Transverse colon (tissue), 4 donors: ENCODE measurements around the gene SMIM21. TPM values are rescaled to one million over a fixed set of nuclear protein-coding genes. Genes with fewer than 3 reads are reported as not detected.

Experiments used
- DNase-seq: peaks from one replicate; pipeline ENCODE4 v3.0.0-alpha.2; 2019
- H3K27ac ChIP-seq, 4 donors: fragments of 200-600 bp; sonication (generic); 2 replicates each; pipeline ENCODE4 v1.5.1; 2016 to 2018; ENCODE audit warnings: inconsistent platforms in 4 of 4
- H3K27me3 ChIP-seq: fragments of 200-600 bp; sonication (generic); 2 replicates; pipeline ENCODE4 v1.5.1; 2017; ENCODE audit warnings: inconsistent platforms
- H3K36me3 ChIP-seq, 4 donors: fragments of 200-600 bp; sonication (generic); 2 replicates each; pipeline ENCODE4 v1.5.1; 2017 to 2019; ENCODE audit warnings: inconsistent platforms in 4 of 4
- H3K4me1 ChIP-seq, 4 donors: fragments of 200-600 bp; sonication (generic); 2 replicates each; pipeline ENCODE4 v1.5.1; 2017 to 2020; ENCODE audit warnings: inconsistent platforms in 4 of 4
- H3K4me3 ChIP-seq, 4 donors: fragments of 200-600 bp; sonication (generic); 1 replicate in 1 of 4; 2 replicates in 3 of 4; pipeline versions ENCODE4 v1.5.1 to v1.6.1; 2017 to 2019; ENCODE audit warnings: inconsistent platforms in 4 of 4
- H3K9me3 ChIP-seq, 2 donors: fragments of 200-600 bp; sonication (generic); 2 replicates each; pipeline ENCODE4 v1.5.1; 2017 to 2019; ENCODE audit warnings: inconsistent platforms in 2 of 2
- CTCF ChIP-seq, 5 experiments: fragments of 200-600 bp in 3 of 5; fragments of 450-650 bp in 2 of 5; sonication (generic) in 3 of 5; IDR thresholded peaks; 1 replicate in 2 of 5; 2 replicates in 3 of 5; pipeline ENCODE4 v1.5.1; 2016 to 2017; ENCODE audit warnings: antibody characterized with exemption in 5 of 5, inconsistent platforms in 3 of 5, mild to moderate bottlenecking in 2 of 5, moderate library complexity in 1 of 5
- EP300 ChIP-seq: sonication (generic); formaldehyde crosslinking; IDR thresholded peaks from one replicate; pipeline ENCODE4 v1.6.1; 2017; ENCODE audit warnings: antibody characterized with exemption, low read depth
- POLR2A ChIP-seq: fragments of 450-650 bp; IDR thresholded peaks from one replicate; pipeline ENCODE4 v1.6.1; 2016; ENCODE audit warnings: antibody characterized with exemption, mild to moderate bottlenecking, moderate library complexity
- POLR2AphosphoS5 ChIP-seq, 3 donors: sonication (generic); formaldehyde crosslinking; IDR thresholded peaks; one replicate each; pipeline ENCODE4 v1.6.1; 2016; ENCODE audit warnings: antibody characterized with exemption in 3 of 3
- WGBS, 2 donors: methylation state at CpG; one replicate each; pipeline ENCODE4 v1.1.5; 2018; ENCODE audit warnings: low coverage in 1 of 2; 5-methylcytosine and 5-hydroxymethylcytosine counted together
- in situ Hi-C, 4 donors: fragments of 200-750 bp; cut with MboI; loops; one replicate each; pipeline versions ENCODE4 v1.15.0 to v1.15.1; 2017; ENCODE audit warnings: low sequenced_read_pairs in 3 of 4, low pct_ligation_motif_present in 1 of 4, low pct_unique_long_range_greater_than_20kb in 1 of 4
- intact Hi-C: fragments of 100-400 bp; cut with DNase I; formaldehyde crosslinking; loops from one replicate; pipeline ENCODE4 v1.15.1; 2023; ENCODE audit warnings: low total_unique reads
- total RNA-seq, 4 donors: library from RNA; depleted of rRNA; stranded (reverse); fragments of >200 nt; gene quantifications; one replicate each; pipeline ENCODE4 v1.1.0, GENCODE V29; 2016

The SMIM21 gene
- total RNA-seq, 4 donors from 2014 or later, result not detected

DNA sequence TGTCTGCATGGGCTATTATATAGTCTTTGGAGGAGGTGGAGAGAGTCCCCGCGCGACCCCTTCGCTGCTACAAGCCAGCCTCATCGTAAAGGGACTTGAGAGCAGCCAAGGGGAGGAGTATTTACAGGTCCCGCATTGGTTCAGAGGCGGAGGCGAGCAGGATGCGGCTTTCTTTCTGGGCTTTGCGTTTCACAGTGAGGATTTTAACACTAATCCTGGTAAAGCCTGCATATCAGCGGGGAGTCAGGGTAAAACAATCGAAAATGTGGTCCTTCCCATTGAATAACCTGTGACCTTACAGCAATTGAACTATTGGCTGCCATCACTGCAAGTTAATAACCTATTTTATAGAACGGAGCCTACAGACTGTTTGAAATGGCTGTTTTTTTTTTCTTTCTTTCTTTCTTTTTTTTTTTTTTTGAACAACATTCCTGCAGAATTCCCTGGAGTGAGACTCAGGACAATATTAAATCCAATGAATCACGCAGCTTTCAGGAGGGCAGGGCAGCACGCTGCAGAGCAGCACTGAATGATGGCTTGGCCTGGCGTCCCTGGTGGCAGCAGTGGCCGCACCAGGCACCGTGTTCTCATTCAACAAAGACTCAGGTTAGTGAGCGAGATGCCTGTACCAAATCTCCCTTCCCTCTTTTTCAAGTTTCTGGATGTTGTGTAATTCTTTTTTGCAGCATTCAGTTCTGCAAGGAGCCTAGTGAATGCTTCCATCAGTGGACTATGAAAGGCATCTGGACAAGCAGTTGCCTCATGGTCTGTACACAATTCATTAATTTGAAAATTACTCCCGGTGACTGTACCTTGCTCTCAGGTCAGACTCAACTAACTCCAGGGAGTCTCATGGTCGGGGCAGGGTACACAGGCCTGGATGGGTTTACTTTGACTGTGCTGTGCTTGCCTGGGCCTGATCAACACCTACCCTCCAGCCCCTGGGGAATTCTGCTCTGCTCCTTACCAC, 19.8 kb downstream of the SMIM21 start:
- peaks cover 2% of the 10 kb centered on the region for H3K27me3 ChIP-seq
- H3K4me1 ChIP-seq, result no peaks in the 10 kb centered on the region
- H3K9me3 ChIP-seq, result no peaks in the 10 kb centered on the region
- no peak overlapping the region for H3K27ac ChIP-seq
- in situ Hi-C loops (no loop called here), intact Hi-C loops (no loop called here)
- H3K4me3 ChIP-seq, result no peak overlapping the region
- no peak for DNase-seq
- whole genome bisulfite sequencing, 2 donors, result 67 to 80% methylated on average over 9 to 21 of the region's 21 CpGs
- no peaks in the 10 kb centered on the region for H3K36me3 ChIP-seq
- TF ChIP-seq EP300 (no peak), CTCF (IDR thresholded peaks at IDR 0.05) (no peak), POLR2AphosphoS5 (IDR thresholded peaks at IDR 0.05) (no peak), POLR2A (no peak)

GRCh38 chr18:75406491-75407445, 20.7 kb downstream of the SMIM21 start:
- in situ Hi-C loops, result no loop called here
- Histone ChIP-seq H3K27ac (no peak overlapping the region), H3K27me3 (peaks cover 6% of the 10 kb centered on the region), H3K9me3 (no peaks in the 10 kb centered on the region), H3K4me1 (no peaks in the 10 kb centered on the region), H3K36me3 (no peaks in the 10 kb centered on the region), H3K4me3 (no peak overlapping the region)
- intact Hi-C loops, result no loop called here
- TF ChIP-seq CTCF (IDR thresholded peaks at IDR 0.05) (no peak), EP300 (no peak), POLR2A (no peak), POLR2AphosphoS5 (IDR thresholded peaks at IDR 0.05) (no peak)
- WGBS, 2 donors, result 81 to 85% methylated on average over 6 to 28 of the region's 28 CpGs
- no peak for DNase-seq

- in situ Hi-C loops (no loop called here), intact Hi-C loops (no loop called here)
- H3K9me3 ChIP-seq, result no peaks in the 10 kb centered on the region
- H3K4me1 ChIP-seq, result no peaks in the 10 kb centered on the region
- H3K36me3 ChIP-seq, result no peaks in the 10 kb centered on the region
- no peak overlapping the region for H3K27ac ChIP-seq
- TF ChIP-seq POLR2A (no peak), EP300 (no peak), POLR2AphosphoS5 (IDR thresholded peaks at IDR 0.05) (no peak), CTCF (IDR thresholded peaks at IDR 0.05) (no peak)
- H3K27me3 ChIP-seq, result peaks cover 6% of the 10 kb centered on the region
- DNase-seq, result no peak
- H3K4me3 ChIP-seq, result no peak overlapping the region
- 80% methylated on average over 2 to 4 of the region's 4 CpGs for WGBS, 2 donors
These were observed 22.2 kb downstream of the SMIM21 start for GRCh38 chr18:75405351-75405750.

DNA sequence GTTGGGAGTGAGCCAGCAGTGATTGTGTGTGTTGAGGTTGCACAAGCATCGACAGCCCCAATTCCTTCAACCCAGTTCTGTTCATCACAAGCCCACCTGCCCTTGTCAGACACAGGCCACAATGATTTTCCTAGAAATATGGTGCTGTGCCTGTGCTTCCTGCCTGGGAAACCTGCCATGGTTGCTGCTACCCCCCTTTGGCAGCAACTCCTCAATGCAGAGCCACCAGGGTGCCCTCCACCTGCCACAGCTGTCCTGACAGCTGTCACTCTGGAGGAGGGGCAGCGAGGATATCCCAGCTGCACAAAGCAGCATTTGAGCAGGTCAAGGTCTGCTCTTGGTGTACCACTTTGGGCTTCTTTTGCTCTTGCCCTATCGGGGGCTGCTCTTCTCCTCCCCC, 27.1 kb downstream of the SMIM21 start:
- TF ChIP-seq CTCF (IDR thresholded peaks at IDR 0.05), result no peak
- TF ChIP-seq POLR2A, result no peak
- no peak for TF ChIP-seq POLR2AphosphoS5 (IDR thresholded peaks at IDR 0.05)
- TF ChIP-seq EP300, result no peak
- no peak for DNase-seq
- 93 to 100% methylated on average over 1 to 3 of the region's 3 CpGs for WGBS, 2 donors
- no peaks in the 10 kb centered on the region for H3K4me1 ChIP-seq
- no peaks in the 10 kb centered on the region for H3K36me3 ChIP-seq
- intact Hi-C loops, result no loop called here
- peaks cover 6% of the 10 kb centered on the region for H3K27me3 ChIP-seq
- H3K9me3 ChIP-seq, result no peaks in the 10 kb centered on the region
- in situ Hi-C loops, result no loop called here
- no peak overlapping the region for H3K27ac ChIP-seq
- H3K4me3 ChIP-seq, result no peak overlapping the region
